H9 (cell line): Measurements from ENCODE around the gene DACT2. TPM values are rescaled to one million over a fixed set of nuclear protein-coding genes. Genes with fewer than 3 reads are reported as not detected.

Experiments
- DNase-seq: peaks from one replicate; pipeline ENCODE4 v3.0.0-alpha.2; 2017
- H2AFZ ChIP-seq: one replicate; pipeline ENCODE4 v1.6.1; 2013; ENCODE audit warnings: mild to moderate bottlenecking, low read length, control low read depth, moderate library complexity
- H2AK5ac ChIP-seq: 2 replicates; pipeline ENCODE4 v1.6.1; 2013; ENCODE audit warnings: low read length, control low read depth, mixed read lengths; ENCODE audit not compliant: insufficient read length
- H2BK120ac ChIP-seq: one replicate; pipeline ENCODE4 v1.6.1; 2013; ENCODE audit warnings: low read depth, mild to moderate bottlenecking, low read length, control low read depth, inconsistent platforms; ENCODE audit not compliant: poor library complexity, severe bottlenecking
- H2BK12ac ChIP-seq: 2 replicates; pipeline ENCODE4 v1.6.1; 2013; ENCODE audit warnings: low read length, control low read depth, mixed read lengths, low read depth; ENCODE audit not compliant: insufficient read length
- H2BK15ac ChIP-seq: 2 replicates; pipeline ENCODE4 v1.6.1; 2013; ENCODE audit warnings: low read depth, low read length, control low read depth
- H2BK20ac ChIP-seq: one replicate; pipeline ENCODE4 v1.6.1; 2013; ENCODE audit warnings: low read depth, mild to moderate bottlenecking, low read length, control low read depth, inconsistent platforms; ENCODE audit not compliant: poor library complexity, severe bottlenecking
- H2BK5ac ChIP-seq: 2 replicates; pipeline ENCODE4 v1.6.1; 2013; ENCODE audit warnings: low read length, control low read depth, mixed read lengths; ENCODE audit not compliant: insufficient read length
- H3K14ac ChIP-seq: 2 replicates; pipeline ENCODE4 v1.6.1; 2013; ENCODE audit warnings: low read length, control low read depth; ENCODE audit not compliant: insufficient read depth
- H3K18ac ChIP-seq: 2 replicates; pipeline ENCODE4 v1.6.1; 2013; ENCODE audit warnings: low read depth, mild to moderate bottlenecking, mixed read lengths, low read length, control low read depth; ENCODE audit not compliant: insufficient read length
- H3K23ac ChIP-seq: 2 replicates; pipeline ENCODE4 v1.6.1; 2013; ENCODE audit warnings: low read length, control low read depth, mixed read lengths, low read depth; ENCODE audit not compliant: insufficient read length
- H3K23me2 ChIP-seq: 2 replicates; pipeline ENCODE4 v1.6.1; 2013; ENCODE audit warnings: low read depth, mild to moderate bottlenecking, mixed read lengths, low read length, control low read depth; ENCODE audit not compliant: insufficient read length, poor library complexity, severe bottlenecking
- H3K27ac ChIP-seq: 2 replicates; pipeline ENCODE4 v1.5.1; 2013; ENCODE audit warnings: low read length, control low read depth, mixed read lengths, low read depth; ENCODE audit not compliant: insufficient read length
- H3K27me3 ChIP-seq: 2 replicates; pipeline ENCODE4 v1.6.1; 2013; ENCODE audit warnings: low read length, control low read depth, inconsistent platforms; ENCODE audit not compliant: insufficient read depth
- H3K4ac ChIP-seq: 2 replicates; pipeline ENCODE4 v1.6.1; 2013; ENCODE audit warnings: low read depth, mild to moderate bottlenecking, control low read depth, inconsistent platforms, low read length, moderate library complexity
- H3K4me1 ChIP-seq: 2 replicates; pipeline ENCODE4 v1.6.1; 2013; ENCODE audit warnings: low read length, control low read depth, inconsistent platforms; ENCODE audit not compliant: insufficient read depth
- H3K4me2 ChIP-seq: 2 replicates; pipeline ENCODE4 v1.6.1; 2013; ENCODE audit warnings: low read length, control low read depth, mixed read lengths; ENCODE audit not compliant: insufficient read length, insufficient read depth
- H3K56ac ChIP-seq: 2 replicates; pipeline ENCODE4 v1.6.1; 2013; ENCODE audit warnings: low read depth, mild to moderate bottlenecking, mixed read lengths, low read length, control low read depth; ENCODE audit not compliant: insufficient read length
- H3K79me1 ChIP-seq: 2 replicates; pipeline ENCODE4 v1.6.1; 2013; ENCODE audit warnings: low read depth, mild to moderate bottlenecking, moderate library complexity, low read length, control low read depth, inconsistent platforms; ENCODE audit not compliant: insufficient read depth, poor library complexity, severe bottlenecking
- H3K79me2 ChIP-seq: 2 replicates; pipeline ENCODE4 v1.6.1; 2013; ENCODE audit warnings: low read length, control low read depth, inconsistent platforms; ENCODE audit not compliant: insufficient read depth
- H3K9ac ChIP-seq: 2 replicates; pipeline ENCODE4 v1.6.1; 2013; ENCODE audit warnings: low read length, control low read depth, mixed read lengths; ENCODE audit not compliant: insufficient read length; ENCODE audit errors: extremely low read depth
- H3K9me3 ChIP-seq: one replicate; pipeline ENCODE4 v1.6.1; 2013; ENCODE audit warnings: low read depth, low read length, inconsistent platforms; ENCODE audit not compliant: control insufficient read depth
- H3T11ph ChIP-seq: one replicate; pipeline ENCODE4 v1.6.1; 2013; ENCODE audit warnings: mild to moderate bottlenecking, low read length, control low read depth, inconsistent platforms
- H4K20me1 ChIP-seq: one replicate; pipeline ENCODE4 v1.6.1; 2013; ENCODE audit not compliant: control insufficient read depth, insufficient read length, insufficient read depth
- H4K5ac ChIP-seq: 2 replicates; pipeline ENCODE4 v1.6.1; 2013; ENCODE audit warnings: low read depth, mild to moderate bottlenecking, mixed read lengths, low read length, control low read depth; ENCODE audit not compliant: insufficient read length
- H4K8ac ChIP-seq: replicated peaks from 2 replicates; pipeline ENCODE4 v1.6.1; 2013; ENCODE audit warnings: low read length, control low read depth, mixed read lengths, low read depth; ENCODE audit not compliant: insufficient read length
- H4K91ac ChIP-seq: 2 replicates; pipeline ENCODE4 v1.6.1; 2013; ENCODE audit warnings: low read depth, mild to moderate bottlenecking, moderate library complexity, mixed read lengths, low read length, control low read depth; ENCODE audit not compliant: insufficient read length
- H3K27ac Mint-ChIP-seq, 3 experiments: 2 replicates in 2 of 3; 3 replicates in 1 of 3; pipeline ENCODE4 v1.8.0; 2020 to 2021; ENCODE audit warnings: mixed read lengths in 3 of 3, mild to moderate bottlenecking in 1 of 3, moderate library complexity in 1 of 3
- H3K27me3 Mint-ChIP-seq: 2 replicates; pipeline ENCODE4 v1.8.0; 2021; ENCODE audit warnings: low read depth, mild to moderate bottlenecking, moderate library complexity, mixed read lengths
- H3K36me3 Mint-ChIP-seq, 3 experiments: 2 replicates in 2 of 3; 3 replicates in 1 of 3; pipeline ENCODE4 v1.8.0; 2020 to 2021; ENCODE audit warnings: low read depth in 3 of 3, mixed read lengths in 3 of 3; ENCODE audit not compliant: insufficient read depth in 1 of 3
- H3K4me1 Mint-ChIP-seq, 2 experiments: 2 replicates each; pipeline ENCODE4 v1.8.0; 2020; ENCODE audit warnings: mixed read lengths in 2 of 2
- H3K4me3 Mint-ChIP-seq, 2 experiments: 2 replicates in 1 of 2; 3 replicates in 1 of 2; pipeline ENCODE4 v1.8.0; 2020 to 2021; ENCODE audit warnings: mild to moderate bottlenecking in 2 of 2, mixed read lengths in 2 of 2, moderate library complexity in 1 of 2
- H3K9me3 Mint-ChIP-seq, 2 experiments: 2 replicates in 1 of 2; 3 replicates in 1 of 2; pipeline ENCODE4 v1.8.0; 2020; ENCODE audit warnings: mild to moderate bottlenecking in 2 of 2, mixed read lengths in 2 of 2, moderate library complexity in 1 of 2
- WGBS: extraction: QIAGEN DNeasy Blood & Tissue Kit; methylation state at CpG from one replicate; pipeline ENCODE4 v1.1.7; 2013; ENCODE audit warnings: missing lambda C conversion rate, low lambda C conversion rate, mixed read lengths; ENCODE audit not compliant: insufficient read length; ENCODE audit errors: extremely low coverage; 5-methylcytosine and 5-hydroxymethylcytosine counted together
- total RNA-seq: library from RNA; stranded (reverse); gene quantifications from 2 replicates; pipeline ENCODE4 v1.2.1, GENCODE V29; 2021
- TF ChIP-seq, protein P1 (sequence below): fragments of 200-600 bp; sonication (generic); conservative IDR thresholded peaks from 3 replicates; pipeline ENCODE4 v1.8.0; 2021; ENCODE audit warnings: antibody characterized with exemption, mild to moderate bottlenecking

Gene DACT2
- total RNA-seq, 1 experiment from 2014 or later = 1.8 TPM

DNA sequence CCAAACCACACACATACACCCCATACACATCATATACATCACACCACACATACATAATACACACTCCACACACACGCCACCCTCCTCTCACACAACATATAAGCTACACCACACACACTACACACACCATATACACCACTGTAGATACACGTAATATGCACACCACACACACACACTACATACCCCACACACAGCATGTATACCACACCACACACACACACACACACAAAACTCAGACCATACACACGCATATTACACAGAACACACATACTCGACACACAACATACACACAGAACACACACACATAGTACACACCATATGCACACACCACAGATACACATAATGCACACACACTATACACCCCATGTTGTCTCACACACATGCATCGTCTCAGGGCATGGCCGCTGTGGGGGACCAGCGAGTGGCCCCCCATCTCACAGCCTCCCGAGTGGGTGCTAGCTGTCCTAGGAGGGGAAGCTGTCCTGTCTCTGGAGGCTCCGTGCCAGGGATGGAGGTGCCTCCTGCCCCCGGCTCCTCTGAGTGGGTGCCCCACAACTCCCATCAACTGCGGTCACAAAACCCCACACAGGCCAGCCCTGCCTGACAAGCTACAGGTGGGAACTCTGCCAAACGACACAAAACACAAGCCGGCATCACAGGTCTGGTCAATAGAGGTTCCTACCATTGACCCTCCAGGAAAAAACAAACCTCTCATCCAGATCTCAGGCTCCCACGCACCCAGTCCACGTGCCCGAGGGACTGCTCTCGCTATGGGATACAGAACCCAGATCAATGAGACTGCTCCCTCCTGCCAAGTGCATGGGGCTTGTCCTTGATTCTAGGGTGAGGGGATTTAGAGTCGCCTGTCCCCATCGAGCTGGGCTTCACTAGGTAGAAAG, 49.1 kb downstream of the DACT2 start:
- Histone ChIP-seq H3K4ac (no peak overlapping the region), H3K79me2 (no peaks in the 10 kb centered on the region), H2AFZ (no peak overlapping the region), H3K23me2 (no peaks in the 10 kb centered on the region), H2BK120ac (no peak overlapping the region), H3K27me3 (no peaks in the 10 kb centered on the region), H3T11ph (no peak overlapping the region), H3K79me1 (no peaks in the 10 kb centered on the region), H2BK12ac (no peak overlapping the region), H3K23ac (no peak overlapping the region), H2BK5ac (no peak overlapping the region), H3K4me2 (no peak overlapping the region), H2BK15ac (no peak overlapping the region), H3K9ac (no peak overlapping the region), H4K8ac (no peak overlapping the region), H3K18ac (no peak overlapping the region), H2BK20ac (no peak overlapping the region), H4K5ac (no peak overlapping the region), H4K20me1 (no peaks in the 10 kb centered on the region), H3K9me3 (no peaks in the 10 kb centered on the region), H4K91ac (no peak overlapping the region), H2AK5ac (no peak overlapping the region), H3K56ac (peak overlapping the region; percentile 25), H3K14ac (no peak overlapping the region), H3K27ac (no peak overlapping the region), H3K4me1 (no peaks in the 10 kb centered on the region; the same call in 1 of the 2 replicates)
- Mint-ChIP-seq H3K27ac (no peak overlapping the region; a peak in 1 of 7 replicates), H3K36me3 (no peaks in the 10 kb centered on the region; a peak in 1 of 7 replicates), H3K4me3 (no peak overlapping the region; a peak in 1 of 5 replicates), H3K4me1 (peaks cover 39 to 42% of the 10 kb centered on the region in 2 experiments), H3K9me3 (no peaks in the 10 kb centered on the region; a peak in 1 of 5 replicates), H3K27me3 (peaks cover 3% of the 10 kb centered on the region)
- 100% methylated on average over 1 of the region's 19 CpGs for WGBS
- TF ChIP-seq, protein P1, sequence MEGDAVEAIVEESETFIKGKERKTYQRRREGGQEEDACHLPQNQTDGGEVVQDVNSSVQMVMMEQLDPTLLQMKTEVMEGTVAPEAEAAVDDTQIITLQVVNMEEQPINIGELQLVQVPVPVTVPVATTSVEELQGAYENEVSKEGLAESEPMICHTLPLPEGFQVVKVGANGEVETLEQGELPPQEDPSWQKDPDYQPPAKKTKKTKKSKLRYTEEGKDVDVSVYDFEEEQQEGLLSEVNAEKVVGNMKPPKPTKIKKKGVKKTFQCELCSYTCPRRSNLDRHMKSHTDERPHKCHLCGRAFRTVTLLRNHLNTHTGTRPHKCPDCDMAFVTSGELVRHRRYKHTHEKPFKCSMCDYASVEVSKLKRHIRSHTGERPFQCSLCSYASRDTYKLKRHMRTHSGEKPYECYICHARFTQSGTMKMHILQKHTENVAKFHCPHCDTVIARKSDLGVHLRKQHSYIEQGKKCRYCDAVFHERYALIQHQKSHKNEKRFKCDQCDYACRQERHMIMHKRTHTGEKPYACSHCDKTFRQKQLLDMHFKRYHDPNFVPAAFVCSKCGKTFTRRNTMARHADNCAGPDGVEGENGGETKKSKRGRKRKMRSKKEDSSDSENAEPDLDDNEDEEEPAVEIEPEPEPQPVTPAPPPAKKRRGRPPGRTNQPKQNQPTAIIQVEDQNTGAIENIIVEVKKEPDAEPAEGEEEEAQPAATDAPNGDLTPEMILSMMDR = no peak
- DNase-seq = no peak
